HG02973 (cell line): Measurements from ENCODE around the gene JMJD6.
"Not testable (repeated sequence)": the region's sequence is repeated elsewhere in the genome, so short reads cannot be mapped to it uniquely, and the experiment has no call there.

ENCODE experiments used
- ATAC-seq: cut with Tn5 transposase; IDR thresholded peaks from one replicate; pipeline ENCODE4 v1.9.1; 2021; ENCODE audit warnings: moderate library complexity; ENCODE audit not compliant: unreplicated experiment

JMJD6 gene

GRCh38 chr17:76700617-76701470 is 25.6 kb downstream of the JMJD6 start:
- no peak for ATAC-seq

GRCh38 chr17:76700270-76700616 is 26.2 kb downstream of the JMJD6 start:
- no peak for ATAC-seq

- not testable (repeated sequence) for ATAC-seq
These were observed 27.9 kb downstream of the JMJD6 start for GRCh38 chr17:76698466-76698977.

- ATAC-seq, result no peak
These were observed 28.5 kb downstream of the JMJD6 start for GRCh38 chr17:76697702-76698465.

GRCh38 chr17:76696763-76697701 is 29.4 kb downstream of the JMJD6 start:
- no peak for ATAC-seq

DNA sequence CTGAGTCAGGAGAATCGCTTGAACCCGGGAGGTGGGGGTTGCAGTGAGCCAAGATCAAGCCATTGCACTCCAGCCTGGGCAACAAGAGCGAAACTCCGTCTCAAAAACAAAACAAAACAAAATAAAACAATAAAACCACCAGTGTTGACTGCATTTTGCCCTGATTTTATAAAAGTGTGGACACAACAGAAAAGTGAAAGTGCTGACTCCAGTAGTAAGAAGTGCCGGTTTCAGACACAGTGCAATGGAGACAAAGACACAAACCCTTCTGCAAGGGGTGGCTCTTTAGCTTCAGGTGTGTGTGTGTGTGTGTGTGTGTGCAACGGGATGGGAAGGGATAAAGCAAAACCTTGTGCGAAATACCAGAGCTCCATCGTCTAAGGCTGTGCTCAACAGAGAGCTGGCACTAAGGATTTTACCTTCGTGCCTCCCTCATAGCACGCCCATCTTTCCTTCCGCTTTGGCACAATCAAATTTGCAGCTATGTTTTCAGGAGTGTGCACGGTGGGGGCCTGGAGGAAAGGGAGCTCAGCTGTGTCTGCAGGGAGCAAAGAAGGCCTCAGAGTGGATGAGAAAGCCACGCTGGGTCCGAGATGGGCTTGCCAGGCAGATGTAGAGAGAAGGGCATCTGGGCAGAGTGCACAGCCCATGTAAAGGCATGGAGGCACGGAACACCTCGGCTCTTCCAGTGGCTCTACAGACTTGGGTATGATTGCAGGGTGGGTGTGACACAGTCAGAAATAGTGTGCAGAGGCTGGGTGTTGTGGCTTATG is 31.2 kb downstream of the JMJD6 start:
- ATAC-seq, result no peak

DNA sequence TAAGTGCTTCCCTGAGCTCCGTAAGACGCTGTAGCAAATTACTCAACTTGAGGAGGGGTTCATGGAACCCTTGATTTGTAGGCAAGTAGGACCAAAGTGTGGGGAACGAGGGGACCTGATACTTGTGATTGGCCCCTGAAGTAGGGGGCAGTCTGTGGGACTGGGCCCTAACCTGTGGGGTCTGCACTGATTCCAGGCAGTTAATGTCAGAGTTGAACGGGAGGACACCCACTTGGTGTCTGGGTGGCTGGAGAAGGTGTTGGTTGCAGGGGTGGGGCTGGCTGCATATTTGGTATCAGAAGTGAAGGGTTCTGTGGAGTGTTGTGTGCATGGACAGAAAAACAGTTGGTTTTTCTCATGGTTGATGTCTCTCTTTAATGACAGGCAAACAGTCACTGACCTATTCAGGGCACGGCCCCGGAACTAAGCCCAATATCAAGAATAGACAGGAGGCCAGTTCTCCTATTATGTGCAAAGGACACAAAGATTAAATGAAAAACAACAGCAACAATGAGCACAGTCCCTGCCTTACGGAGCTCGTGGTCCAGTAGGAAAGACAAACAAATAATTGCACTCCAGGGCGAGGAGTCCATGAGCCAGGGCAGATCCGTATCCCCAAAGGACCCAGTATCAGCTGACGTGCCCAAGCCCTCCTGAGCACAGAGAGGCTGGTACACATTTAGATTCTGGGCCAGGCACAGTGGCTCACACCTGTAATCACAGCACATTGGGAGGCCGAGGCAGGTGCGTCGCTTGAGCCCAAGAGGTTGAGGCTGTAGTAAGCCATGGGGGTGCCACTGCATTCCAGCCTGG is 34.8 kb downstream of the JMJD6 start:
- no peak for ATAC-seq

DNA sequence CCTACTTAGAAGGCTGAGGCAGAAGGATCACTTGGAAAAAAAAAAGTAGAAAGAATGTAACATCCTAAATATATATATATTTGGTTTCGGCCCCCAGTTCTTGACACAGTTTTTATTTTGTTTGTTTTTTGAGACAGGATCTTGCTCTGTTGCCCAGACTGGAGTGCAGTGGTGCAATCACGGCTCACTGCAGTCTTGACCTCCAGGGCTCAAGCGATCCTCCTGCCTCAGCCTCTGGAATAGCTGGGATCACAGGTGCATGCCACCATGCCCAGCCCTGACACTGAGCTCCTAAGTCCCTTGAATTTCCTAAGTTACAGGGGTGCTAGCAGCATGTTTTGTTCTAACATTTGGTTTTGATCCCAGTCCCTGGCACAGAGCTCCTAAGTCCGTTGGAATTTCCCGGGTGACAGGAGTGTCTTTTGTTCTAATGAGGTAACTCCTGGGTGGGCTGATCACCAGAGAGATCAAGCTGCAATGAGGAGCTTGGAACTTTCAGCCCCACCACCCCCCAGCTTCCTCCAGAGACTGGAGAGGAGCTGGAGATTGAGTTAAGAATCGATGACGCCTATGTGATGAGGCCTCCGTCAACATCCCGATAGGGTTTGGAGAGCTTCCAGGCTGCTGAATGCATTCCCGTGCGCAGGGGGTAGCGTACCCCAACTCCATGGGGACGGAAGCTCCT is 35.7 kb downstream of the JMJD6 start:
- ATAC-seq, result no peak

GRCh38 chr17:76689859-76690258 is 36.5 kb downstream of the JMJD6 start:
- ATAC-seq, result no peak

GRCh38 chr17:76688165-76688622 is 38.2 kb downstream of the JMJD6 start:
- no peak for ATAC-seq

GRCh38 chr17:76687298-76688164 is 38.9 kb downstream of the JMJD6 start:
- no peak for ATAC-seq

GRCh38 chr17:76686538-76687297 is 39.7 kb downstream of the JMJD6 start:
- ATAC-seq, result no peak

DNA sequence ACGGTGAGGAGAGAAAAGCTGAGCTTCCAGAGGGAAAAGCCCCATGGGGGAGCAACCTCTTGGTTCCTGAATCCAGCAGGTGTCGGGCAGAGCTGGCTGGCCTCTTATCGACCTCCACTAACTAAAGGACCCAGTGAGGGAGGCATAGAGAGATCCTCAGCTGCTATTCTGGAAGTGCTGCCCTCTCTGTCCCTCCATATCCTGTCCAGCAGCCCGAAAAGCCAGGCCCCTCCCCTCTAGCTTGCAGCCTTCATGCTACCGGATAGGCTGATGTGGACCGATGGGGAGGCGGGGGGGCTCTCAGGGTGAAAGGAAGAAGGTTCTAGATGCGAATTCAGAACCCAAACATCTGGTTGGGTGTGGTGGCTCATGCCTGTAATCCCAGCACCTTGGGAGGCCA is 40.6 kb downstream of the JMJD6 start:
- no peak for ATAC-seq

- no peak for ATAC-seq
These were observed 41.0 kb downstream of the JMJD6 start for GRCh38 chr17:76685366-76685765.

DNA sequence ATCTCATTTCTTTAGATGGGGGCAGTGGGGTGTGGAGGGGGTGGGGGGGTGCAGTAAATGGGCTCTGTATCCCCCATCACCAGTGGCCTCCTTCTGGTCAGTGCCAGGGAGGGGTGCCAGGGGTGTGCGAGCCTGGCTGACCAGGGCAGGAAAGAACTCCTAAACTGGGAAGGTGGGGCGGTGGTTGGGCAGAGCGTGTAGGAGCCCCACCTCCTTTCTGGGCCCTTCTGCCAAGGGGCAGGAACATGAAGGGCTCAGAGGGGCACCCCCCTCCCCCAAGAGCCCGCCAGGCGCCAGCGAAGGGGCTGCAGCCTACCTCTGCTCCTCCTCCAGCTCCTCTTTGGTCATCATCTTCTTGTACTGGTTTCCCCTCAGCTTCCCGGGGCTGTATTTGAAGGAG is 41.6 kb downstream of the JMJD6 start:
- ATAC-seq, result no peak

DNA sequence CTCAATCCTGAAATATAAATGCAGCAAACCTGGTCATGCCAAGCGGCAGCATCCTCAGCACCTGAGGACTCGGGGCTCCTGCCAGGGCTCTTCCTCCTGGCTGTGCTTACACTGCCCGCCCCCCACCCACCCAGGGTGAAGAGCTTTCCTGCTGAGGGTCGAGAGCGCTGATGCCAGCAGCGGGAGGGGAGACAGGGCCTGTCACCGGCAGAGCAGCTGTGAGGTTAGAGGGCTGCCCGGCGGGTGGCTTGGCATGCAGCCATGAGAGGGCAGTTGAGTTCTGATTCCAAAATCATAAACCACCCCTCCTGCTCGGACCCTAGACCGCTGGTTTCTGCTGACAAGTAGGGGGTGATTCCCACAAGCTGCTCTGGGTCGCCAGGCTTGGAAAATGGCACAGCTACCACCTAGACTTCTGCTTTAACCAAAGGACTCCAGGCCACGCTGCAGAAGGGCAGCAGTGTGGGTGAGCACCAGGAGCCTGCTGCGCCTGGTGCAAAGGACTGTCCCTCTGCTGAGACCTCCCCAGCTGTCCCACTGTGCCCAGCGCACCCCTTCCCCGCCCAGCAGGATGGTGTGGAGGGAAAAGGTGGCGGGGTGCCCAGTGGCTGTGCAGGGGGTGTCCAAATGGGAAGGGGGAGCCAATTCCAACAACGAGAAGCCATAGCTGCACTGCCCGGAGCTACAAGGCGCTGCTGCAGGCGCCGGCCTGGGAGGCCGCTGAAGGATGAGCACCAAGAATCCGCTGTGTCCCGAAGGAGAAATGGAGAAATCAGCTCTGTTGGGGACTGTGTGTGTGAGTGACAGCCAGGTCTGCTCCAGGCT is 42.3 kb downstream of the JMJD6 start:
- no peak for ATAC-seq
